Stimulated activated naive CD8-positive, alpha-beta T cell treated with anti-CD3 and anti-CD28 coated beads, Interleukin-15, amount 100 ng/mL, for 72 hours (primary cell): ENCODE results near the gene VTI1A.
A peak's percentile ranks its signal among the peaks of the same experiment; 100 is the strongest.

Experiments used
- ATAC-seq: fragments of 150-1000 bp; cut with Tn5 transposase; 2 replicates; pipeline ENCODE4 v1.10.0; 2021; ENCODE audit warnings: mild to moderate bottlenecking, moderate library complexity
- DNase-seq, 2 donors: peaks; one replicate each; pipeline ENCODE4 v3.0.0; 2021 to 2022
- H3K27ac Mint-ChIP-seq, 2 donors: one replicate each; pipeline ENCODE4 v1.8.0; 2022; ENCODE audit warnings: mild to moderate bottlenecking in 2 of 2, mixed read lengths in 2 of 2, moderate library complexity in 2 of 2
- H3K27me3 Mint-ChIP-seq: one replicate; pipeline ENCODE4 v1.8.0; 2022; ENCODE audit warnings: mixed read lengths
- H3K4me1 Mint-ChIP-seq: one replicate; pipeline ENCODE4 v1.8.0; 2022; ENCODE audit warnings: mild to moderate bottlenecking, mixed read lengths
- H3K4me3 Mint-ChIP-seq, 2 donors: one replicate each; pipeline ENCODE4 v1.8.0; 2022; ENCODE audit warnings: mild to moderate bottlenecking in 2 of 2, mixed read lengths in 2 of 2, moderate library complexity in 1 of 2
- H3K9me3 Mint-ChIP-seq, 2 donors: one replicate each; pipeline ENCODE4 v1.8.0; 2022; ENCODE audit warnings: mixed read lengths in 2 of 2

The VTI1A gene

DNA sequence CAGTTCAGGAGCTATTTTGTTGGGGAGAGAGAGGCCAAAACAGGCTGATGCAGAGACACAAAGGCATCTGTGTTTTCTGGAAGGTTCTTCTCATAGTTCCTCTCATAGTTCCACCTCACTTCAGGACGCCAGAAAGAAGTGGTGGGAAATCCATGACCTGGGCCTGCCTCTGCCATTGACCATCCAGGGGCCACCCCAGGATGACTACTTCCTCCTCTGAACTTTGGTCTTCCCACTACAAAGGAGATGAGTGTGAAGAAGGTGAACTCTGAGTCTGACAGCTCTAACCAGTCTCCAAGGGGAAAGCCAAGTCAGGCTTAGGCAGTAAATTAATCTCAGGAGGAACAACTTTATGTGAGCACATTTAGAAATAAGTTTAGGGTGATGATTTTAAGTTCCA lies 327.2 kb downstream of the VTI1A start:
- Mint-ChIP-seq H3K4me1 (no peaks in the 10 kb centered on the region), H3K9me3 (no peaks in the 10 kb centered on the region), H3K27me3 (no peaks in the 10 kb centered on the region), H3K27ac (no peak overlapping the region), H3K4me3 (no peak overlapping the region)
- DNase-seq (no peak), ATAC-seq (no peak)

DNA sequence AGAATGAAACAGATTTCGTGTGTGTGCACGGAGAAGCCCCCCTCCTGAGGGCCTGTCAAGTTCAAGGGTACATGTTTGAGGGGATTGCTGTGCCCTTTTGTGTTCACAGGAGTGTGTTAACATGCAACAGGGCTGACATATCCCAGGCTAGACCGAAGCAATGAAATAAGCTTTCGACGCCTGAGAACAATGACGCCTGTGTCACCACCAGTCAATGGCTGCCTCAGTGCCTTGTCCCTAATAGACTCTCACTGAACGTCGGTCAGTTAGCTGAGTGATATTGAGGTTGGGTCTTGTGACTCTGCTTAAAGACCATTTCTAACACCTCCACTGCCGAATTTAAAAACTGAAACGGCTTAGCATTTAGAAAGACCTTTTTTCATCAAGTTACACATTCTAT lies 327.8 kb downstream of the VTI1A start:
- Mint-ChIP-seq H3K4me1 (no peaks in the 10 kb centered on the region), H3K27ac (no peak overlapping the region), H3K9me3 (no peaks in the 10 kb centered on the region), H3K27me3 (no peaks in the 10 kb centered on the region), H3K4me3 (no peak overlapping the region)
- ATAC-seq (no peak), DNase-seq (no peak)

GRCh38 chr10:112775381-112775780 lies 328.4 kb downstream of the VTI1A start:
- H3K27me3 Mint-ChIP-seq = no peaks in the 10 kb centered on the region
- ATAC-seq = no peak
- H3K9me3 Mint-ChIP-seq = no peaks in the 10 kb centered on the region
- no peaks in the 10 kb centered on the region for H3K4me1 Mint-ChIP-seq
- DNase-seq = no peak
- no peak overlapping the region for H3K27ac Mint-ChIP-seq
- no peak overlapping the region for H3K4me3 Mint-ChIP-seq

GRCh38 chr10:112775892-112776674 lies 329.1 kb downstream of the VTI1A start:
- H3K27ac Mint-ChIP-seq = no peak overlapping the region
- no peaks in the 10 kb centered on the region for H3K4me1 Mint-ChIP-seq
- DNase-seq = no peak
- H3K4me3 Mint-ChIP-seq = no peak overlapping the region
- H3K9me3 Mint-ChIP-seq = no peaks in the 10 kb centered on the region
- no peak for ATAC-seq
- no peaks in the 10 kb centered on the region for H3K27me3 Mint-ChIP-seq

DNA sequence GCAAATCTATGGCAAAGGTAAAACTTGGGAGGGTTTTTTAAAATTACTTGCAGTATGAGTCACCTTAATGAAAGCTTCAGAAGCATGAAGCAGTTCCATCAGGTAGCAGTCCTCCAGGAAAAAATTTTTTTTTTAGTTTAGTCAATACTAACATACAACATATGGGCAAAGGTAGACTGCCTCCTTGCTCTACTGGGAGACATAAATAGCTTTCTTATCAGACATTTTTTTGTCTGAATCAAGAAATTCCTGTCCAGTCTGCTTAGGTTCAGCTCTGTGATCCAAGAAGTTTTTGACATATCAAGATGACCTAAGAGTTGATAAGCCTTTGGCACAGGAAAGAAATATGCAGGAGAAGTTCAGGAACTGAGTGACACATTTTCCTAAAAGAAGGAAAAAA lies 331.6 kb downstream of the VTI1A start:
- Mint-ChIP-seq H3K27ac (no peak overlapping the region), H3K4me3 (no peak overlapping the region), H3K27me3 (no peaks in the 10 kb centered on the region), H3K9me3 (no peaks in the 10 kb centered on the region), H3K4me1 (no peaks in the 10 kb centered on the region)
- DNase-seq = no peak
- no peak for ATAC-seq

DNA sequence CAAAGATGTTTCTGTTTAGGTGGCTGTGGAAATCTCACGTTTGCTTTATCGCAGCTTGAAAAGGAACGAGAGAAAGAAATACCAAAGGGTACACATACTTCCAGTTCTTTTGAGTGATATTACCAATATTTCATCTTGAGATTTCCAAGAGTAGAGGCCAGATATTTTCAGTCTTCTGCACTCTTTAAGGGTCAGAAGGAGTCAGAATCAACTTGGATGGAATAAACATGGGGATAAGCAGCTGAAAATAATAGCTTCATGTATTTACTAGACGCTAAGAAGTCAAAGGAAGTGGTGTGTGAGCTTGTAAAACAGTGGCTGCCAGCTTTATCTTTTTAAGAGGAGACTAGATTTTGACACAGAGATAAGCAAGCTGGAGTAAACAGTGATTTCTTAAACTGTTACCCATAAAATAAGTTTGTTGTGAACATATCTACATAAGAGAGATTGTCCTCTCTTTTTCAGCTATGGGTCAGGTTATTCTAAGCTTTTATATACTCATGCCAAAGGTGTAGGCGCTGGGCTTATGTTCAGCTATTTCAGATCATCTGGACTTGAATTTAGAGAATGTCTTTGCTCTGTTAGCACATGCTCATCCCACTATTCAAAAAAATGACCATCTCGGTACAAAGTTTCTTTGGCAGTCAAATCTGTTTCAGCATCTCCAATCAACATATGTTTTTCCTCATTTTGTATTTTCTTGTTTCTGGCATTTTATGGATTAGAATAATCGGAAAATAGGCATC lies 332.2 kb downstream of the VTI1A start:
- ATAC-seq (no peak), DNase-seq (no peak)
- Mint-ChIP-seq H3K4me1 (no peaks in the 10 kb centered on the region), H3K4me3 (no peak overlapping the region), H3K27ac (no peak overlapping the region), H3K9me3 (no peaks in the 10 kb centered on the region), H3K27me3 (no peaks in the 10 kb centered on the region)

- no peak for ATAC-seq
- no peak overlapping the region for H3K4me3 Mint-ChIP-seq
- peaks cover 0 to 3% of the 10 kb centered on the region in 2 donors for H3K9me3 Mint-ChIP-seq
- no peak overlapping the region for H3K27ac Mint-ChIP-seq
- no peak for DNase-seq
- H3K4me1 Mint-ChIP-seq = no peaks in the 10 kb centered on the region
- H3K27me3 Mint-ChIP-seq = no peaks in the 10 kb centered on the region
Measured at GRCh38 chr10:112782200-112782907, 335.3 kb downstream of the VTI1A start.

DNA sequence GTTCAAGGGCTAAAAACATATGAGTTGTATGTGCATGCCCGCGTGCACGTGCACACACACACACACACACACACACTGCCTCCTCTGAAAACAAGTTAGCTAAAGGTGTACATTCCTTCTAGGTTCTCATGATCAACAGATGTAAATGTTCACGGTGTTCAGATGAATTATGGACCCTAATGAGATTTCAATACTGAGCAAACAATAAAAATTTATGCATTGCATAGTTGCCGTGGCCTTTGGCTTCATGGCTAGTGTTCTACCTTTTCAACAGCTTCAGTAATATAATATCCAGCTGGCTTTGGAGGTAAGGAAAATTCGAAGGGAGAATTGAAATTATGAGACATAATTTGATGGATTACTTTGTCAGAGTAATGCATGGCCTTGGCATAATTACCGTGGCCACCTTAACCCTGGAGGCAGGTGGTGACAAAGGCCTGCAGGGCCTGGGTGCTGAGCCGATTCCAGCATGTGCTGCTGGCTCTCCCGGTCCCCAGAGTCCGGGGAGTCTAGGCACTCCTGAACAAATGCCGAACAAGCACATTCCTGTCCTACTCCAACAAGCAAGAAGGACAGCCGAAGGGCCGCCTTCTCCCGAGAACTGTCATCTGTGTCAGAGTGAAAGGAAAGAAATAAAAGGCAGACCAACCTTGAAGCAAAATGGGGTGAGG lies 336.5 kb downstream of the VTI1A start:
- peaks cover 4 to 10% of the 10 kb centered on the region in 2 donors for H3K9me3 Mint-ChIP-seq
- H3K4me1 Mint-ChIP-seq = no peaks in the 10 kb centered on the region
- H3K4me3 Mint-ChIP-seq = no peak overlapping the region
- peak overlapping the region in 1 of 2 donors; percentile 11 for H3K27ac Mint-ChIP-seq
- ATAC-seq (no peak), DNase-seq (no peak)
- no peaks in the 10 kb centered on the region for H3K27me3 Mint-ChIP-seq

GRCh38 chr10:112784022-112784461 lies 337.0 kb downstream of the VTI1A start:
- H3K27me3 Mint-ChIP-seq = no peaks in the 10 kb centered on the region
- H3K4me3 Mint-ChIP-seq = no peak overlapping the region
- ATAC-seq (no peak), DNase-seq (no peak)
- peaks cover 10 to 12% of the 10 kb centered on the region in 2 donors for H3K9me3 Mint-ChIP-seq
- H3K27ac Mint-ChIP-seq = no peak overlapping the region
- H3K4me1 Mint-ChIP-seq = no peaks in the 10 kb centered on the region

GRCh38 chr10:112785089-112785488 lies 338.1 kb downstream of the VTI1A start:
- Mint-ChIP-seq H3K4me3 (no peak overlapping the region), H3K27me3 (no peaks in the 10 kb centered on the region), H3K27ac (no peak overlapping the region), H3K9me3 (peaks cover 20 to 22% of the 10 kb centered on the region in 2 donors), H3K4me1 (peaks cover 5% of the 10 kb centered on the region)
- DNase-seq (no peak), ATAC-seq (no peak)

GRCh38 chr10:112789248-112789647 lies 342.2 kb downstream of the VTI1A start:
- ATAC-seq = no peak
- Mint-ChIP-seq H3K27ac (no peak overlapping the region), H3K9me3 (peaks cover 22 to 29% of the 10 kb centered on the region in 2 donors), H3K4me1 (peaks cover 8% of the 10 kb centered on the region), H3K27me3 (no peaks in the 10 kb centered on the region), H3K4me3 (no peak overlapping the region)
- no peak for DNase-seq

GRCh38 chr10:112790030-112790429 lies 343.0 kb downstream of the VTI1A start:
- H3K27me3 Mint-ChIP-seq = no peaks in the 10 kb centered on the region
- DNase-seq = no peak
- peaks cover 22 to 29% of the 10 kb centered on the region in 2 donors for H3K9me3 Mint-ChIP-seq
- no peak overlapping the region for H3K4me3 Mint-ChIP-seq
- no peak overlapping the region for H3K27ac Mint-ChIP-seq
- peaks cover 8% of the 10 kb centered on the region for H3K4me1 Mint-ChIP-seq
- no peak for ATAC-seq

GRCh38 chr10:112790921-112791320 lies 343.9 kb downstream of the VTI1A start:
- no peak for ATAC-seq
- DNase-seq = no peak
- peaks cover 8% of the 10 kb centered on the region for H3K4me1 Mint-ChIP-seq
- no peaks in the 10 kb centered on the region for H3K27me3 Mint-ChIP-seq
- no peak overlapping the region for H3K27ac Mint-ChIP-seq
- peaks cover 22 to 29% of the 10 kb centered on the region in 2 donors for H3K9me3 Mint-ChIP-seq
- no peak overlapping the region for H3K4me3 Mint-ChIP-seq

DNA sequence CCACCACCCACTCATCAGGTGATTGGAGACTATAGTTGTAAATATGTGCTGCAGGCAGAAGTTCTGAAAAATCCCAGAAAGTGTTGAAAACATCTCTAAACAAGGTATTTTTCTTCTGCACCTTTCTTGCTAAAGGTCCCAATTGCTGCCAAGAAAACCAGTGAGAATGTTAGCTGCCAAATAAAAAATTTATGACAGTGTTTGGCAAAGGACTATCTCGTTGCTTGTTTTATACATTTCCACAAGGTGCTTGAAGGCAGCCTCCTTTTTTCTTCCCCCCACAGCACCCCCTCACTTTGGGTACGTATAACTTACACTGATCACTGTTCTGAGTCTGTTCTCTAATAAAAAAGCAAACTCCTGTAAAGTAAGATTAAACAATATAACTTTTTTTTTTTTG lies 344.4 kb downstream of the VTI1A start:
- no peak overlapping the region for H3K27ac Mint-ChIP-seq
- peaks cover 8% of the 10 kb centered on the region for H3K4me1 Mint-ChIP-seq

GRCh38 chr10:112792487-112793201 lies 345.6 kb downstream of the VTI1A start:
- ATAC-seq (no peak), DNase-seq (no peak)
- H3K4me1 Mint-ChIP-seq = peaks cover 8% of the 10 kb centered on the region
- H3K4me3 Mint-ChIP-seq = no peak overlapping the region
- H3K27ac Mint-ChIP-seq = no peak overlapping the region
- peaks cover 17 to 29% of the 10 kb centered on the region in 2 donors for H3K9me3 Mint-ChIP-seq
- no peaks in the 10 kb centered on the region for H3K27me3 Mint-ChIP-seq

More for the DNA sequence above, 344.4 kb downstream of the VTI1A start:
- Mint-ChIP-seq H3K9me3 (peaks cover 22 to 29% of the 10 kb centered on the region in 2 donors), H3K4me3 (no peak overlapping the region), H3K27me3 (no peaks in the 10 kb centered on the region)
- no peak for ATAC-seq
- no peak for DNase-seq
